K562 (cell line): Measurements from ENCODE around the gene ARHGAP32. TPM values are rescaled to one million over a fixed set of nuclear protein-coding genes. Genes with fewer than 3 reads are reported as not detected.

Experiments
- ATAC-seq: fragments of 200-7000 bp; cut with Tn5 transposase; 3 replicates; pipeline ENCODE4 v1.9.1; 2020; ENCODE audit warnings: moderate library complexity
- BruUV-seq: library from RNA; stranded (reverse); fragments of 400-500 nt; replicated peaks from 2 replicates; lab custom pipeline; 2021; lab: Mats Ljungman, UMichigan
- CTCF ChIA-PET: fragments of 300-600 bp; formaldehyde crosslinking; extraction: SDS; loops from one replicate; lab custom pipeline; 2021; ENCODE audit warnings: low intra/inter-chr PET ratio; lab: Yijun Ruan, JAX
- POLR2A ChIA-PET: fragments of 300-600, 350-650 bp; sonication (Branson Sonifier 250); formaldehyde crosslinking; extraction: SDS; loops from one replicate; lab custom pipeline; 2021; ENCODE audit warnings: antibody characterized with exemption, inconsistent platforms; lab: Yijun Ruan, JAX
- DNase-seq, 4 experiments: peaks; one replicate each; pipeline versions ENCODE4 v3.0.0 to v3.0.0-alpha.2; 2011 to 2018; ENCODE audit warnings: low spot score in 3 of 4, mixed read lengths in 3 of 4; ENCODE audit errors: extremely low read depth in 1 of 4
- FAIRE-seq: peaks from 2 replicates; lab custom pipeline; 2011; peaks lifted over from hg19 to GRCh38; lab: Jason Lieb, UNC
- H2AFZ ChIP-seq: 2 replicates; pipeline ENCODE4 v1.6.0; 2011; ENCODE audit warnings: low read depth, low read length, control low read depth, inconsistent platforms
- H3K27ac ChIP-seq: fragments of 200-600 bp; 3 replicates; pipeline ENCODE4 v1.8.0; 2011; ENCODE audit warnings: low read depth, mild to moderate bottlenecking, control low read depth, inconsistent platforms, low read length, moderate library complexity, mixed read lengths; ENCODE audit errors: extremely low read depth
- H3K27me3 ChIP-seq, 2 experiments: fragments of 300-600 bp in 1 of 2; 2 replicates in 1 of 2; 3 replicates in 1 of 2; pipeline versions ENCODE4 v1.6.0 to v1.8.0; 2011; ENCODE audit warnings: inconsistent platforms in 2 of 2, low read length in 2 of 2, mild to moderate bottlenecking in 1 of 2, mixed read lengths in 1 of 2, moderate library complexity in 1 of 2; ENCODE audit not compliant: control insufficient read depth in 2 of 2, insufficient read depth in 2 of 2
- H3K36me3 ChIP-seq: fragments of 300-600 bp; 3 replicates; pipeline ENCODE4 v1.8.0; 2011; ENCODE audit warnings: mild to moderate bottlenecking, low read length, inconsistent platforms; ENCODE audit not compliant: control insufficient read depth, insufficient read depth
- H3K4me1 ChIP-seq, 2 experiments: fragments of 200-600 bp in 1 of 2; replicated peaks in 1 of 2; 2 replicates in 1 of 2; 3 replicates in 1 of 2; pipeline versions ENCODE4 v1.5.1 to v1.8.0; 2011; ENCODE audit warnings: inconsistent platforms in 2 of 2, low read length in 2 of 2, mild to moderate bottlenecking in 1 of 2, mixed read lengths in 1 of 2, moderate library complexity in 1 of 2; ENCODE audit not compliant: control insufficient read depth in 2 of 2, insufficient read depth in 2 of 2
- H3K4me2 ChIP-seq: 2 replicates; pipeline ENCODE4 v1.6.1; 2011; ENCODE audit warnings: low read length, control low read depth, inconsistent platforms, mixed read lengths; ENCODE audit not compliant: insufficient read depth
- H3K4me3 ChIP-seq: fragments of 200-600 bp; sonication (generic), shearing (Covaris generic); 2 replicates; pipeline ENCODE4 v1.5.1; 2016; ENCODE audit warnings: control low read depth, inconsistent platforms
- H3K79me2 ChIP-seq: fragments of 200-600 bp; 3 replicates; pipeline ENCODE4 v1.8.0; 2011; ENCODE audit warnings: low read length, inconsistent platforms; ENCODE audit not compliant: control insufficient read depth, insufficient read depth
- H3K9ac ChIP-seq, 2 experiments: 2 replicates each; pipeline versions ENCODE4 v1.6.0 to v1.6.1; 2011; ENCODE audit warnings: low read depth in 2 of 2, low read length in 2 of 2, control low read depth in 1 of 2, inconsistent platforms in 1 of 2, mild to moderate bottlenecking in 1 of 2, mixed read lengths in 1 of 2; ENCODE audit not compliant: insufficient read depth in 1 of 2
- H3K9me1 ChIP-seq: one replicate; pipeline ENCODE4 v1.6.0; 2011; ENCODE audit warnings: inconsistent platforms, mild to moderate bottlenecking, low read length, moderate library complexity; ENCODE audit not compliant: control insufficient read depth, insufficient read depth
- H3K9me3 ChIP-seq: replicated peaks from 2 replicates; pipeline ENCODE4 v1.5.1; 2011; ENCODE audit warnings: low read depth, low read length, inconsistent platforms; ENCODE audit not compliant: control insufficient read depth, insufficient read depth
- H4K20me1 ChIP-seq: replicated peaks from 2 replicates; pipeline ENCODE4 v1.6.1; 2011; ENCODE audit warnings: low read length, inconsistent platforms, mixed read lengths; ENCODE audit not compliant: control insufficient read depth, insufficient read depth
- DNMT1 ChIP-seq: fragments of 450-650 bp; IDR thresholded peaks from 2 replicates; pipeline ENCODE4 v1.6.1; 2016; ENCODE audit warnings: antibody characterized with exemption, mild to moderate bottlenecking
- MECOM ChIP-seq: fragments of 250-450 bp; sonication (Bioruptor Pico); IDR thresholded peaks from 2 replicates; pipeline ENCODE4 v1.8.0; 2022; ENCODE audit warnings: inconsistent platforms
- NFXL1 ChIP-seq: fragments of 450-650 bp; formaldehyde crosslinking; IDR thresholded peaks from 2 replicates; pipeline ENCODE4 v1.4.0; 2021; ENCODE audit warnings: mild to moderate bottlenecking
- NR2F6 ChIP-seq: fragments of 450-650 bp; formaldehyde crosslinking; IDR thresholded peaks from 2 replicates; pipeline ENCODE4 v1.4.0; 2020; ENCODE audit warnings: mild to moderate bottlenecking
- PRPF4 ChIP-seq: fragments of 200-400 bp; formaldehyde crosslinking; IDR thresholded peaks from one replicate; pipeline ENCODE4 v1.6.1; 2017; ENCODE audit warnings: low read length, low read depth, mild to moderate bottlenecking; ENCODE audit not compliant: insufficient read depth, poor library complexity, severe bottlenecking
- YY1 ChIP-seq, 3 experiments: IDR thresholded peaks; 2 replicates each; pipeline ENCODE4 v1.6.1; 2011; ENCODE audit warnings: low read length in 2 of 3, mild to moderate bottlenecking in 2 of 3, moderate library complexity in 2 of 3, borderline replicate concordance in 1 of 3, control low read depth in 1 of 3, low read depth in 1 of 3; ENCODE audit not compliant: insufficient read depth in 3 of 3, insufficient replicate concordance in 2 of 3, control insufficient read depth in 1 of 3, insufficient read length in 1 of 3; ENCODE audit errors: extremely low read depth in 1 of 3
- ZNF41 ChIP-seq: fragments of 250-450 bp; sonication (Bioruptor Pico); conservative IDR thresholded peaks from 2 replicates; pipeline ENCODE4 v1.4.0; 2020; ENCODE audit warnings: mild to moderate bottlenecking
- WGBS: fragments of 100-300 bp; shearing (Covaris generic); methylation state at CpG from one replicate; pipeline ENCODE4 v1.1.6; 2016; ENCODE audit warnings: low coverage, mixed read lengths; ENCODE audit not compliant: insufficient coverage; ENCODE audit errors: missing lambda C conversion rate; 5-methylcytosine and 5-hydroxymethylcytosine counted together
- in situ Hi-C: fragments of 300-500 bp; cut with MboI; formaldehyde crosslinking; loops from 4 replicates; pipeline ENCODE4 v1.15.0; 2018; ENCODE audit warnings: inconsistent platforms, mixed read lengths
- intact Hi-C: fragments of 100-400 bp; cut with micrococcal nuclease; formaldehyde crosslinking; loops from 2 replicates; pipeline ENCODE4 v1.14.2; 2022
- polyA plus RNA-seq, 8 experiments: library from polyadenylated mRNA; depleted of rRNA in 4 of 8; stranded (reverse) in 5 of 8; unstranded in 3 of 8; fragments of >200 nt; fragmentation: Nextera tagmentation in 2 of 8; fragmentation: Illumina TruSeq in 1 of 8; extraction: Ambion mirVana in 2 of 8; extraction: Trizol in 1 of 8; gene quantifications; 2 replicates each; pipeline versions ENCODE4 v1.2.1 to v1.2.3, GENCODE V29; 2011 to 2014; ENCODE audit warnings: inconsistent platforms in 1 of 8, missing spikeins in 1 of 8
- total RNA-seq, 7 experiments: library from RNA; depleted of rRNA in 6 of 7; stranded (reverse); fragments of >200 nt in 6 of 7; fragmentation: Illumina TruSeq in 2 of 7; extraction: Trizol in 2 of 7; gene quantifications; 2 replicates each; pipeline versions ENCODE4 v1.2.1 to v1.2.3, GENCODE V29; 2011 to 2021; ENCODE audit warnings: low replicate concordance in 1 of 7
- TF ChIP-seq, protein P1 (sequence below): fragments of 450-650 bp; IDR thresholded peaks from 2 replicates; pipeline ENCODE4 v1.6.1; 2016; ENCODE audit warnings: missing biosample characterization, missing genetic modification characterization
- TF ChIP-seq, protein P2 (sequence below), 2 experiments: fragments of 450-650 bp; IDR thresholded peaks; 2 replicates each; pipeline ENCODE4 v1.6.1; 2016

The ARHGAP32 gene
- total and polyA plus RNA-seq, 9 of the 15 experiments (the other 6 are each of a cell fraction or from before 2014, with no cell fraction given), result 0.18 TPM; not detected in 8

DNA sequence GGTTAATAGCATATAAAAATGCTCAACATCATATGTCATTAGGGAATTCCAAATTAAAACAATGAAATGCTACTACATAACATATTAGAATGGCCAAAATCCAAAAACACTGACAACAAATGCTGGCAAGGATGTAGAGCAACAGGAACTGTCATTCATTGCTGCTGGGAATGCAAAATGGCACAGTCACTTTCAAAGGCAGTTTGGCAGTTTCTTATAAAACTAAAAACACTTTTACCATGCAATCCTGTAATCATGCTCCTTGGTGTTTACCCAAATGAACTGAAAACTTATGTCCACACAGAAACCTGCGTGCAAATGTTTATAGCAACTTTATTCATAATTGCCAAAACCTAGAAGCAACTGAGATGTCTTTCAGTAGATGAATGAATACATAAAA lies 105.1 kb downstream of the ARHGAP32 start (continued):
- TF ChIP-seq, protein P1, sequence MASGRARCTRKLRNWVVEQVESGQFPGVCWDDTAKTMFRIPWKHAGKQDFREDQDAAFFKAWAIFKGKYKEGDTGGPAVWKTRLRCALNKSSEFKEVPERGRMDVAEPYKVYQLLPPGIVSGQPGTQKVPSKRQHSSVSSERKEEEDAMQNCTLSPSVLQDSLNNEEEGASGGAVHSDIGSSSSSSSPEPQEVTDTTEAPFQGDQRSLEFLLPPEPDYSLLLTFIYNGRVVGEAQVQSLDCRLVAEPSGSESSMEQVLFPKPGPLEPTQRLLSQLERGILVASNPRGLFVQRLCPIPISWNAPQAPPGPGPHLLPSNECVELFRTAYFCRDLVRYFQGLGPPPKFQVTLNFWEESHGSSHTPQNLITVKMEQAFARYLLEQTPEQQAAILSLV, result no peak
- TF ChIP-seq ZNF41 (no peak), MECOM (CRISPR knock-in tag) (no peak)
- TF ChIP-seq, all 486 proteins: peak for 0

DNA sequence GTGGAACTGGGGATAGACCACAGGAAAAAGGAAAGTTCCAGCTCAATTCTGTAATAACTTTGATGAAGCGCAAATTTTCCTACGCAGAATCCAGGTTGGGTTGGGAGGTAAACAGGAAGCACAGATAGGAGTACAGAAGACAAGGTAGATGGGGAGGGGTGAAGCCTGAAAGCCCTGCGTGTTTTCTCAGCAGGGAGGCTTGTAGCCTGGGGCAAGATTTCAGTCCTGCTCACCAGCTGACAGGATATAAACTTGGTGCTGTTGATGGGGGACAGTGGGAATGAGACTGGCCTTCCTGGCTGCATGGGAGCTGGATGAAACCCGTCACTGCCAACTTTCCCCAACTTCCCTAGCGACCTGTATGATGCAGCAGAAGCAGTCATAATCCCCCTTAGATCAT lies 114.9 kb downstream of the ARHGAP32 start:
- WGBS, result 0% methylated on average over 4 of the region's 5 CpGs
- Histone ChIP-seq H3K9ac (no peak overlapping the region), H3K27me3 (no peaks in the 10 kb centered on the region), H2AFZ (no peak overlapping the region), H3K9me3 (no peaks in the 10 kb centered on the region), H3K79me2 (no peaks in the 10 kb centered on the region), H3K4me3 (no peak overlapping the region), H3K4me2 (no peak overlapping the region), H4K20me1 (no peaks in the 10 kb centered on the region), H3K27ac (no peak overlapping the region), H3K36me3 (no peaks in the 10 kb centered on the region), H3K4me1 (no peaks in the 10 kb centered on the region), H3K9me1 (no peaks in the 10 kb centered on the region)
- ChIA-PET POLR2A (no interaction called here), CTCF (no interaction called here)
- FAIRE-seq, result no peak
- no peak for ATAC-seq
- no peak for DNase-seq
- in situ Hi-C loops, result no loop called here
- TF ChIP-seq, protein P2, sequence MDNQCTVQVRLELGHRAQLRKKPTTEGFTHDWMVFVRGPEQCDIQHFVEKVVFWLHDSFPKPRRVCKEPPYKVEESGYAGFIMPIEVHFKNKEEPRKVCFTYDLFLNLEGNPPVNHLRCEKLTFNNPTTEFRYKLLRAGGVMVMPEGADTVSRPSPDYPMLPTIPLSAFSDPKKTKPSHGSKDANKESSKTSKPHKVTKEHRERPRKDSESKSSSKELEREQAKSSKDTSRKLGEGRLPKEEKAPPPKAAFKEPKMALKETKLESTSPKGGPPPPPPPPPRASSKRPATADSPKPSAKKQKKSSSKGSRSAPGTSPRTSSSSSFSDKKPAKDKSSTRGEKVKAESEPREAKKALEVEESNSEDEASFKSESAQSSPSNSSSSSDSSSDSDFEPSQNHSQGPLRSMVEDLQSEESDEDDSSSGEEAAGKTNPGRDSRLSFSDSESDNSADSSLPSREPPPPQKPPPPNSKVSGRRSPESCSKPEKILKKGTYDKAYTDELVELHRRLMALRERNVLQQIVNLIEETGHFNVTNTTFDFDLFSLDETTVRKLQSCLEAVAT (IDR thresholded peaks at IDR 0.05), result no peak
- TF ChIP-seq NFXL1 (CRISPR knock-in tag) (no peak), DNMT1 (no peak), PRPF4 (no peak), YY1 (IDR thresholded peaks at IDR 0.05; ENCODE audit: borderline replicate concordance in 1 of 3, control insufficient read depth in 1 of 3, extremely low read depth in 1 of 3, insufficient read depth in 3 of 3, insufficient read length in 1 of 3, insufficient replicate concordance in 2 of 3, low read depth in 1 of 3, low read length in 2 of 3) (no peak), NR2F6 (CRISPR knock-in tag) (no peak)
- intact Hi-C loops, result no loop called here
- no TSS peak for BruUV-seq
